ENCODE results near the gene CTIF. TPM values are rescaled to one million over a fixed set of nuclear protein-coding genes. Genes with fewer than 3 reads are reported as not detected.

CTIF gene
- total RNA-seq, 6 donors from 2014 or later, result 32.1 to 62.4 (median 47.8) TPM

- WGBS, 2 donors, result 85 to 91% methylated on average over 12 of the region's 12 CpGs
- no peaks in the 10 kb centered on the region for H3K27me3 ChIP-seq
These were observed 137.1 kb downstream of the CTIF start for GRCh38 chr18:48675912-48676311.

DNA sequence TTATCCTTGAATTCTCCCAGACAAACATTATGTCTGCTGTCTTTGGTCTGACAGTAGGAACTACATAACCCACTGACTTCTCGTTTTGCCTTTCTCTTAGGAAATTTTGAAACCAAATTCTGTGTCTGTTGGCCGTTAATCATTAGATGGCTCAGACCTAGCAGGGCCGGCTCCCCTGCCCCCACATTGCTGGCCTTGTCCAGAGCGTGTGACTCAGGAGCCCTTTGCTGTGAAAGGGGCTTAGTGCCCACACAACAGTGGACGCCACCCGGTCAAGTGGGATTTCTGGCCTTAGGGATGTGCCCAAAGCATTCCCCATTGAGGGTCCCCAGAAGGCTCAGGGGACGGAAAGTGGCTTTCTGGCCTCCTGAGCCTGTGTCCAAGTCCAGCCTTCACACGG, 137.5 kb downstream of the CTIF start:
- H3K27ac ChIP-seq, result peak overlapping the region in 1 of 4 donors; percentile 33
- peaks cover 32 to 51% (median 46%) of the 10 kb centered on the region in 4 donors for H3K4me1 ChIP-seq
- peaks cover 0 to 3% (median 1%) of the 10 kb centered on the region in 4 donors for H3K9me3 ChIP-seq
- WGBS, 2 donors, result 61 to 67% methylated on average over 8 of the region's 8 CpGs
- peaks cover 0 to 3% (median 3%) of the 10 kb centered on the region in 4 donors for H3K36me3 ChIP-seq
- H3K27me3 ChIP-seq, result no peaks in the 10 kb centered on the region
- TF ChIP-seq POLR2AphosphoS5 (IDR thresholded peaks at IDR 0.05) (no peak), POLR2A (IDR thresholded peaks at IDR 0.05) (no peak), EP300 (IDR thresholded peaks at IDR 0.05) (no peak), CTCF (IDR thresholded peaks at IDR 0.05) (no peak)
- ATAC-seq (ENCODE audit: low FRiP score in 2 of 2) (no peak), DNase-seq (no peak)
- no peak overlapping the region for H3K4me3 ChIP-seq

More at GRCh38 chr18:48675912-48676311, 137.1 kb downstream of the CTIF start:
- Histone ChIP-seq H3K9me3 (peaks cover 0 to 7% (median 4%) of the 10 kb centered on the region in 4 donors), H3K4me1 (peaks cover 32 to 51% (median 44%) of the 10 kb centered on the region in 4 donors), H3K36me3 (peaks cover 0 to 8% (median 7%) of the 10 kb centered on the region in 4 donors), H3K4me3 (no peak overlapping the region), H3K27ac (no peak overlapping the region)
- TF ChIP-seq POLR2AphosphoS5 (IDR thresholded peaks at IDR 0.05) (no peak), POLR2A (IDR thresholded peaks at IDR 0.05) (no peak), EP300 (IDR thresholded peaks at IDR 0.05) (no peak), CTCF (IDR thresholded peaks at IDR 0.05) (no peak)
- no peak for ATAC-seq (ENCODE audit: low FRiP score in 2 of 2)
- DNase-seq, result peak in 1 of 2 donors; percentile 64

- peak in 1 of 2 donors; percentile 62 for ATAC-seq (ENCODE audit: low FRiP score in 2 of 2)
- no peak overlapping the region for H3K4me3 ChIP-seq
- TF ChIP-seq EP300 (IDR thresholded peaks at IDR 0.05) (no peak), CTCF (IDR thresholded peaks at IDR 0.05) (peak; percentile 74 to 86 (median 80))
- no peaks in the 10 kb centered on the region for H3K27me3 ChIP-seq
- peaks cover 34 to 52% (median 47%) of the 10 kb centered on the region in 4 donors for H3K4me1 ChIP-seq
- H3K27ac ChIP-seq, result peak overlapping the region in 1 of 4 donors; percentile 33
- 14 to 43% methylated on average over 6 to 17 of the region's 17 CpGs for WGBS, 2 donors
- peak; percentile 74 to 90 for DNase-seq
- H3K9me3 ChIP-seq, result no peaks in the 10 kb centered on the region
- H3K36me3 ChIP-seq, result no peaks in the 10 kb centered on the region
These were observed 138.0 kb downstream of the CTIF start for GRCh38 chr18:48676756-48677368.

DNA sequence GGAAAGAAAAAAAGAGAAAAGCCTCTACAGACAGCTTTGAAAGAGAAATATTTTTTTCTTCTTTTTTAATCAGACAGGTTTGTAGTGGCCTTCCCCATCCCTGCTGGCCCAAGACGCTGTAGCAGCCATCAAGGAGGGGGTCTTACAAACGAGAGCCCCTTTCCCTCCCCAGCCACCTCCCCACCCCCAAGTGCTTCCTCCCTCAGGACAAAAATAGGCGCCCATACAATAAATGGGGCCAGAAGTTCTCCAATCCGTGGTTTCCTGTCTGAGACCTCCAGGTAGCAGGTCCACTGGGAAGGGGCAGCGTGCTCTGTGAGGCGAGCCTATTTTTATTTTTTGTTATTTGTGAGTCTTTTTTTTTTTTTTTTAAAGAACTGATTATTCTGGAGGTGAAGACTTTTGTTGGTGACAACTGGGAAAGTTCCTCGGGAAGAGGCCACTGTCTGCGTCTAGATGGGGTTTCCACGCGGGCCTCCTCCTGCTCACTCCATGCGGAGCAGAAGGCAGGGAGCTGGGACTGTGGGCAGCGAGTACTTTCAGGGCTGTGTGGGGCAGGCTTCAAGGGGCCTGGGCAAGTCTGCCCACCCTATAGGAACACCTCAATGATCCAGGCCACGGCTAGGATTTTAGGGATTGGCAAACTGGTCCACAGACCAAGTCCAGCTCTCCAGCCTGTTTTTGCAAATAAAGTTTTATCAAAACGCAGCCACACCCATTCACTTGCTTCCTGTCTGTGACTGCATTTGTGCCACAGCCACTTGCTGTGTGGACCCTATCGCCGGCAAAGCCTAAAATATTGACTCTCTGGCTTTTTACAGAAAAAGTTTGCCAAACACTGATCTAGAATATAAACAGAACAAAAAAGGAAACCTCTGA, 139.6 kb downstream of the CTIF start:
- Histone ChIP-seq H3K9me3 (no peaks in the 10 kb centered on the region), H3K27me3 (no peaks in the 10 kb centered on the region), H3K4me1 (peaks cover 34 to 52% (median 47%) of the 10 kb centered on the region in 4 donors), H3K27ac (peak overlapping the region in 2 of 4 donors; percentile 1 to 2), H3K4me3 (no peak overlapping the region), H3K36me3 (no peaks in the 10 kb centered on the region)
- TF ChIP-seq CTCF (IDR thresholded peaks at IDR 0.05), result no peak
- TF ChIP-seq POLR2AphosphoS5 (IDR thresholded peaks at IDR 0.05), result no peak
- no peak for TF ChIP-seq POLR2A (IDR thresholded peaks at IDR 0.05)
- TF ChIP-seq EP300 (IDR thresholded peaks at IDR 0.05), result no peak
- DNase-seq (no peak), ATAC-seq (ENCODE audit: low FRiP score in 2 of 2) (no peak)
- 77 to 82% methylated on average over 15 to 16 of the region's 16 CpGs for WGBS, 2 donors
